ENCODE measurements around the gene ACSF3.

Gene ACSF3

DNA sequence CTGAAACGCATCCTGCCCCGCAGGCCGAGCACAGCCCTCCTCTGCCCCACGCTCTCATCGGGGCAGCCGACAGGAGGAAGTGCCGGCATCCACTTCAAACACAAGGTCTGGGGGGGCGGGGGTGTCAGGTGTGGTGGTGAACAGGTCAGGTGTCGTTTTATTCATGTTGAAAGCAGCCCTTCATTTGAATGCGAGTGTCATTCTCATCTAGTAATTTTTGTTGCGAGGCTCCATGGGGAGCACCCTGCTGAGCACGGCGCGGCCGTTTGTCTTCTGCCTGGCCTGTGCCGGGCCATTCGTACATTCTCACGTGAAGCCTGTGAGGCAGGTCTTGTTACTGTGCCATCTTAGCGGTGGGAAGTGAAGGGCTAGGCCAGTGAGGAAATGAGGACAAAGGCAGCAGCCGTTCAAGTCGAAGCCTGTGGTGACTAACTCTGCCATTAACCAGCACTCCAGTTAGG lies 1.9 kb downstream of the ACSF3 start:
- DNase-seq, result no peak
- ATAC-seq, result no peak

DNA sequence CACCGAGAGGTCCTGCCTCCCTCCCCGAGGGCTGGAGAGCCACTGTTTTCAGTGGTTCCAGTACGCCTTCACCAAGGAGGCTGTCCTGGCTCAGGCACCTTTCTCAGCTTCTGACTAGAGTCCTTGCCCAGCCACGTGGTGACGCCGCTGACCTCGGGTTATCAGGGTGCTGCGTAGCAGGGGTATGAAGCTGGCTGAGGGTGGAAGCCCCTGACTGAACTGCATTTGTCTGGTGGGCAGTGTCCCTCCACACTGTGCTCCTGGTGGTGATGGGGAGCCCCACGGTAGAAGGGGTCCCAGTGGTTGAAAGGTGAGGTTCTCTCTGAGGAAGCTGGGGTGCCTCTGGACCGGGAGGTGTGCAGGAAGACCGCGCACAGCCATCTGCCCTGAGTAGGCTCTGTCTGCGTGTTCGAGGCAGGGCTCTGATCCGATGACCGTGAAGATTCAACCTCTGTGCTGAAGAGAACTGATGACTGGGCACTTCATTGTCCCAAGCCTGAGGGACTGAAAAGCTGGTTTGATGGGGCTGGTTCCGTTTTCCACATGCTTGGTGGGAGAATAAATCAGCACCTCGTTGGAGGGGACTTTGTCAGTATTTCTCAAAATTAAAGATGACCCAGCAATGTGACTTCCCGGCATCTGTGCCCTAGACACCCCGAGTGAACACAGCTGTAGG lies 2.5 kb downstream of the ACSF3 start:
- ATAC-seq (no peak), DNase-seq (no peak)

DNA sequence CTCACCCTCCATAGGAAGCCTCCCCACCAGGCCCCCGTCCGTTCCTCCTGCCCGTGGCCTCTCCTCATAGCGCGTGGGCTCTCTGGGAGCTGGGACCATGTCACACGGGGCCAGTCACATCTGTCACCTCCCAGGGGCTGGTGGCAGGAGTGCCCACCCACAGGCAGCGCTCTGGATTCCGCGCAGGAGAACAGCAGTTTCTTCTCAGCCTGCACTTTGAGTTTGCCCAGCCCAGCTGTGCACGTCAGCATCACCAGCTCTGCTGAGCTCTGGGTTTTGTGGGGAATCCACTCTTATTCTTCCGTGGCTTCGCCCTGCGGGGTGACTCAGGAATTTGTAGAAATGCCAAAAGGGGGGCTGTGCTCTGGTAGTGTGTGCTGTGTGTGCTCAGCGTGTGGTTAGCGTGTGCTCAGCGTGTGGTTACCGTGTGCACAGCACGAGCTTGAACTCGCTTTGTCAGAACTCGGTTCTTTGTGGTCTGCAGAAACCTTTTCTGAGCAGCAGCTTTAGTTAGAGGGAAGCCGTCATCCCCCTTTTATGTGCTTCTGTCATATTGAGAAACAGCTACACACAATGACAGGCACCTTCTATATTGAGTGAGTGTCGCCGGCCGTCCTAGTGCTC lies 3.2 kb downstream of the ACSF3 start:
- ATAC-seq, result peak; percentile 87
- peak; percentile 57 for DNase-seq

DNA sequence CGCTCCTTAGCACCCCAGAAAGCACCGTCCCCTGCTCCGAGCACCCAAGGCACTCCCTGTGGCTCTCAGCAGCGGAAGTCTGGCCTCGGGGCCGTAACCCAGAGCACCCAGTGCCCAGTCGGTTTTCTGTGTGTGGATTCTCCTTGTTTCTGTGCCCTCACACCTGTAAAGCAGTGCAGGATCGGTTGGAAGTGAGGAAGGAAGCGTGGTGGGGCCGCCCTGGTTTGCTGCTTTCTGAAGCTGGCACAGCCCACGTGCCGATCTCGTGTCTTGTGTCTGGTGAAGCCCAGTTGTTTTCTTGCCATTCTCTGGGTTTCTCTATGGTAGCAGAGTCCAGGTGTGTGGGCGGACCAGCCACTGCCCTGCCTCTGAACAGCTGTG lies 3.7 kb downstream of the ACSF3 start:
- DNase-seq (no peak), ATAC-seq (no peak)

DNA sequence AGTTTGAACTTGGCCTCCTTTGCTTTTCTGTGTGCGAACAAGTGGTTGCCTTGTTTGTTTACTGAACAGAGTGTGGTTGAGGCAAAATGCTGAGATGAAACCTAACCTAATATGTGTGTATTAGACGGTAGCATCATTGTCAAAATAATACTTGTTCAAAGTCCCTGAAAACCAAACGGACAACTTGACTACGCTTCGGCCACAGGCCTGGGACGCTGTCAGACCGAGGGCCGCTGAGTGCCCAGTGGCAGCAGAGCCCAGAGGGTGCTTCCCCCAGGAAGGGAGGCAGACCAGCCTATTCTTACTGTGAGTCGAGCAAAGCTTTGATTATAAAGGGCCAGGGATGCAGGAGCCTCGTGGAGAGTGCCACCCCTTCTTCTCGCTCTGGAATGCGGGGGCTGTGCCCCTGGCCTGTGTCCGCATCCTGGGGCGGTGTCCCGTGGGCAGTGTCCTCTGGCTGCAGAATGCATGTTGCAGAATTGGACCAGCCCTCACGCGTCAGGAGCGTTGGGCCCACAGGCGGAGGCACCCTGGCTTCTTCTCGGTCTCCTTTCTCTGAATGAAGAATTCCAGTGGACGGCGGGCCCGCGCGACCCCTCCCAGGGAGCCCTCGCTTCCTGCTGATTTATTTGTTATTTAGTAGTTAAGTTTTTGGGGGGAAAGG lies 5.2 kb downstream of the ACSF3 start:
- ATAC-seq (no peak), DNase-seq (no peak)

DNA sequence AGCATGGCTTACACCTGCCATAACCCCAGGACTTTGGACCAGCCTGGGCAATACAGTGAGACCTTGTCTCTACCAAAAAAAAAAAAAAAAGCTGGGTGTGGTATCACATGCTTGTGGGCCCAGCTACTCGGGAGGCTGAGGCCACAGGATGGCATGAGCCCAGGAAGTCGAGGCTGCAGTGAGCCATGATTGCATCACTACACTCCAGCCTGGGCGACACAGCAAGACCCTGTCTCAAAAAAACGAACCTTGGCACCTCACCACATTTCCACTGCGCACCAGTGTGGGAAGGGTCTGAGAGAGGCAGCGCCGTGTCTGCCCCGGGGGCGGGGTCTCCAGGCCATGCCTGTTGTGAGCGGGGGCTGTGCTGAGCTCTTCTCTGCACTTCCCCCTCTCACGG lies 6.3 kb downstream of the ACSF3 start:
- DNase-seq, result peak; percentile 48
- ATAC-seq, result no peak

DNA sequence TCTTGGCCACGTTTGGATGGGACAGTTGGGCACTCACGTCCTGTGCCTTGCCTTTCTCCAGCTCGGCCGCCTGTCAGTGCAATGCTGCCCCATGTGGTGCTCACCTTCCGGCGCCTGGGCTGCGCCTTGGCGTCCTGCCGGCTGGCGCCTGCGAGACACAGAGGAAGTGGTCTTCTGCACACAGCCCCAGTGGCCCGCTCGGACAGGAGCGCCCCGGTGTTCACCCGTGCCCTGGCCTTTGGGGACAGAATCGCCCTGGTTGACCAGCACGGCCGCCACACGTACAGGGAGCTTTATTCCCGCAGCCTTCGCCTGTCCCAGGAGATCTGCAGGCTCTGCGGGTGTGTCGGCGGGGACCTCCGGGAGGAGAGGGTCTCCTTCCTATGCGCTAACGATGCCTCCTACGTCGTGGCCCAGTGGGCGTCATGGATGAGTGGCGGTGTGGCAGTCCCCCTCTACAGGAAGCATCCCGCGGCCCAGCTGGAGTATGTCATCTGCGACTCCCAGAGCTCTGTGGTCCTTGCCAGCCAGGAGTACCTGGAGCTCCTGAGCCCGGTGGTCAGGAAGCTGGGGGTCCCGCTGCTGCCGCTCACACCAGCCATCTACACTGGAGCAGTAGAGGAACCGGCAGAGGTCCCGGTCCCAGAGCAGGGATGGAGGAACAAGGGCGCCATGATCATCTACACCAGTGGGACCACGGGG lies 7.1 kb downstream of the ACSF3 start:
- no peak for DNase-seq

DNA sequence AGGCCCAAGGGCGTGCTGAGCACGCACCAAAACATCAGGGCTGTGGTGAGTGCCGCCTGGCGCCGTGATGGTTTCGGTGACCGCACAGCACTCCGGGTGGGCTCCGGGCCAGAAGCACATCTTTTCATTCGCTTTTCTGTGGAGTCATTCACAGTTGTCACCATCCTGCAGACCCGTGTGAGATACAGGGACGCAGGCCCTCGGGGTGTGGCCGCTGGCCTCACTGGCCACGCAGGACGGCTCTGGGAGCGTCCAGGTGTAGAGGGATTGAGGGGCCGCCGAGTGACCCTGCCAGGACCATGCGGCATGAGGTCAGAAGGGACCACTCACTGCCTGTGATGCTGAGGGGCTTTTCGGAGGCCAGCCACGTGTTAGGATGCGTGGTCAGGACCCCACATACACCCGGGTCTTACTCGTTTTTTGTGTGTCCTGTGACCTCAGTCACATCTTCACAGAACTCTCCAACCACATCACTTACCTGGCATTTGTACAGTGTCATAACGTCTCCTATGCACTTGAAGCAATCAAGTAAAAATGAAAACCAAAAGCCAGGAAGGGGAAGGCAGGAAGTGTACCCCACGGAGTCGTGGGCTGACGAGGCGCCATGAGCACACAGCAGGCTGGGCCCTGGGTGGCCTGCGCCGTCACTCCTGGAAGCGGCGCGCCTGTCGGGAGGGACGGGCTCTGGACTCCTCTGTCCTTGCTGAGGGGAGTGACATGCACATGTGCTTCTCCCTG lies 7.8 kb downstream of the ACSF3 start:
- no peak for DNase-seq
- ATAC-seq, result no peak

More for the DNA sequence above, 7.1 kb downstream of the ACSF3 start:
- ATAC-seq, result no peak

DNA sequence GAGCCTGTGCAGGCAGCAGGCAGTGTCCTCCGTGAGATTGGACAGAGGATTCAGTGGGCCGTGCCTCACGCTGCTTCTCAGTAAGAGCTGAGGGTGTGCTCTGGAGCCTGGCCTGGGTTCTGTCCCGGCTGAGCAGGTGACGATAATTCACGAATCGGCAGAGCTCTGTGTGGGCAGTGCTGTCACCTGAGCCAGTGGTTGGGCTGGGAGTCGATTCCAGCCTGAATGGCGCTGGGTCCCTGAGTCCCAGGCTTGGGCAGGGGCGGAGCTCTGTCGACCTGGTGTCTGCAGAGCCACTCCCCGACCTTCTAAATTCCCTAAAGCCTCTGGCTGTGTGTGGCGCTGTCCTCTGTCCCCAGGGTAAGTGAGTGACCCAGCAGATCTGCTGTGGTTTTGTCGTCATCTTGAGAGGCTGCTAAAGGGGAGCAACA lies 8.4 kb downstream of the ACSF3 start:
- DNase-seq, result no peak
- ATAC-seq, result no peak

DNA sequence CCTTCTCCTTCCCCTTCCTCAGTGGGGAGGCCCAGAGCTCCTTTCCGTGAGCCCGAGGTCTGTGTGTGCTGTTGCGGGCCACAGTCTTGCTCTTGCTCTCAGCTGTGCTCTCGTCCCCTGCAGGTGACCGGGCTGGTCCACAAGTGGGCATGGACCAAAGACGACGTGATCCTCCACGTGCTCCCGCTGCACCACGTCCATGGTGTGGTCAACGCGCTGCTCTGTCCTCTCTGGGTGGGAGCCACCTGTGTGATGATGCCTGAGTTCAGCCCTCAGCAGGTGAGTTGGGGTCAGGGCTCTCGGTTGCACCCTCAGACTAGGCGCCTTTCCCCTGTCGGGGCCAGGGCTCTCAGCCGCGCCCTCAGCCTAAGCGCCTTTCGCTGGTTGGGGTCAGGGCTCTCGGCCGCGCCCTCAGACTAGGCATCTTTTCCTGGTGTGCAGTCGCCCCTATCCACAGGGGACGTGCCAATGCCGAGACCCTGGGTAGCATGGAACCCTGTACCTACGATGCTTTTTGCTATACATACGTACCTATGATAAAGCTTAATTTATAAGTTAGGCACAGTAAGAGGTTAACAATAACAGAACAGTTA lies 8.9 kb downstream of the ACSF3 start:
- ATAC-seq (no peak), DNase-seq (no peak)

DNA sequence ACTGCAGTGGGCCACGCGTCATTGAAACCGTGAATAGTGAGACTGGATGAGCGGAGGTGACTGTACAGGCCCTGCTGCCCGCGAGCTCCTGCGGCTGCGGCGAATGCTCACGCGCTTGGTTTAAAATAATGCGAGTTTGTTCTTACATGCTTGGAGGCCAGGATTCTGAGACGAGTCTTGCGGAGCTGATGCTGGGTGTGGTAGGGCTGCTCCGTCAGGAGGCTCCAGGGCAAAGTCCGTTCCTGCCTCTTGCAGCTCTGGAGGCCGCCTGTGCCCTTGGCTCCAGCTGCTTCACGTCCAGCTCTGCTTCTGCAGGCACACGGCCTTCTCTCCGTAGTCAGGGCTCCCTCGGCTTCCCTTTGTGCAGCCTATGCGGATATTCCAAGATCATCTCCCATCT lies 9.5 kb downstream of the ACSF3 start:
- DNase-seq (no peak), ATAC-seq (no peak)

DNA sequence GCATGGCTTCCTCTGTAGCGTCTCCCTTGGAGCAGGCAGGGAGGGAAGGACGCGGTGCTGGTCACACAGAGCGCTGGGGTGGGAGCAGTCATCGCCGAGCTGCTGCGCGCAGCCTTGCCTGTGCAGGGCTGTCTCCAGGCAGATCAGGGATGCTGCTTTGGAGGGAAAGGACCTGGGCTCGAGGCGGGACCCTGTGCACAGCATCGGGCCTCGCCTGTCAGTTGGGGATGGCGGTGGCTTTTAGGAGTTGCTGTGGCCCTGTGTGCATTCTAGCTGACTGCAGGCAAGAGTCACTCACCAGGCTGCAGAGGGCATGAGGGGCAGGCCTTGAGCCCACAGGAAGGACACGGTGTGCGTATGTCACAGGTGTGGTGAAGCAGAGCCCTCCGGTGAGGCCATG lies 10.1 kb downstream of the ACSF3 start:
- ATAC-seq, result no peak
- no peak for DNase-seq

DNA sequence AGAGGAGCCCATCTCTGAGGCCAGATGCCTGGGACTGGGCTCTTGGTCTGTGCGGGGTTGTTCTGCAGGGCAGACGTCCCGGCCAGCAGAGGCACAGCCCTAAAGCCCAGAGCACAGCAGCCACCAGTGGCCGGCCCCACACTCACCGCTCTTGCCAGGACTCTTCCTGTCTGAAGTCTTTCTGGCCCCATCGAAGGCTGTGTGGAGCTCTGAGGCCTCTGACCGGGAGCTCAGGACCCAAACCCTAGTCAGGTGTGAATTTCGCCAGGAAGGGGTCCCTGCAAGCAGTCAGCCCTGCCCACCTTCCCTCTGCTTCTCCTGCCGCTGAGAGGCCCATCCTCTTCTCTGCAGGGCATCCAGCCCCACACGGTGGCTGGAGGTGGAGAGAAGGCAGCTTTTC lies 10.7 kb downstream of the ACSF3 start:
- DNase-seq (no peak), ATAC-seq (no peak)

DNA sequence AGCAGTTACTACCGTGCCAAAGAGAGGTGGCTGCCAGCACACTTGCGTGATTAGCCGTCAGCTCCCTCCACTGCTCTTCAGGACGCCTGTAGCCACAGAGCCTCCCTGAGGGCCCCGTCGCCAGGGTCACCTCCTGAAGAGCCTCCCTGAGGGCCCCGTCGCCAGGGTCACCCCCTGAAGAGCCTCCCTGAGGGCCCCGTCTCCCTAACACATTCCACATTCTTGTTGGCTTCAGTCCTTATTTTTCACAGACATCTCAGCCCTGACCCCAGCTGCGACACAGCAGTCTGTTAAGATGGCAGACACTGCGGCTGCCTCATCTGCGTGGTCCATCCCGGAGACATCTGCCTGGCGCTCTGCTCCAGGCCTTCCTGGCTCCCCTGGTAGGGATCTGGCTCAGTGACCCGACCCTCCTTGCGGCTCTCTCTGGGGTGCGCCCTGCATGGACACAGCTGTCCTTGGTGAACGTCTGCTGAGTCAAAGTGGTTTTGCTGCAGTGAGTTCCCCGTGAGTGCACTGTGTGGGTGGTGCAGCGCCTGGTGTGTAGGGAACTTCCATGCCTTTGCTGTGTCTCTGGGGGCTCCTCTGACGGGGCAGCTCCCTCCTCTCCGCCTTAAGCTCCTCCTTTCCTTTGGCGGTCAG lies 11.4 kb downstream of the ACSF3 start:
- ATAC-seq (peak; percentile 15), DNase-seq (no peak)

DNA sequence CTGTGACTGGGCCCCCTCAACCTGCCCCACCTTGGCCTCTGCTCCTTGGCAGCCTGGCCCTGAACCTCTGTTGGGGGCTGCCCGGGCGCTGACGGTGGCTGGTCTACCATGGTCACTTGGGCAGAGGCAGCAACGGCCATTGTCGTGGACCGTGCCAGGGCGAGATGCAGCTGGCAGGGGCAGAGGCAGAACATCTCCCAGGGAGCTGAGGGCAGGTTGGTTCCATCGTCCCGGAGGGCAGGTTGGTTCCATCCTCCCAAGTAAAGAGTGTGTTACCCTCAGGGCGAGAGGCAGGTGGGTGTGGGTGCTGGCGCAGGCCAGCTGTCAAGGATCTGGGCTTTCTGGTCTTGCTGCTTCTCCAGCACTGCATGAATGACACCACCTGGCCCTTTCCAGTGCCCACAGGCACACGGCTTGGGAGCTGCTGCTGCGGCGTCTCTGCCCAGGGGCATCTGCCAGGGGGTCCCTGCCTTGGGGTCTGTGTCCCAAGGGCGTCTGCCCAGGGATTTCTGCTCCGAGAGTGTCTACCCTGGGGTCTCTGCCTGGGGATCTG lies 12.0 kb downstream of the ACSF3 start:
- DNase-seq, result no peak
- no peak for ATAC-seq

DNA sequence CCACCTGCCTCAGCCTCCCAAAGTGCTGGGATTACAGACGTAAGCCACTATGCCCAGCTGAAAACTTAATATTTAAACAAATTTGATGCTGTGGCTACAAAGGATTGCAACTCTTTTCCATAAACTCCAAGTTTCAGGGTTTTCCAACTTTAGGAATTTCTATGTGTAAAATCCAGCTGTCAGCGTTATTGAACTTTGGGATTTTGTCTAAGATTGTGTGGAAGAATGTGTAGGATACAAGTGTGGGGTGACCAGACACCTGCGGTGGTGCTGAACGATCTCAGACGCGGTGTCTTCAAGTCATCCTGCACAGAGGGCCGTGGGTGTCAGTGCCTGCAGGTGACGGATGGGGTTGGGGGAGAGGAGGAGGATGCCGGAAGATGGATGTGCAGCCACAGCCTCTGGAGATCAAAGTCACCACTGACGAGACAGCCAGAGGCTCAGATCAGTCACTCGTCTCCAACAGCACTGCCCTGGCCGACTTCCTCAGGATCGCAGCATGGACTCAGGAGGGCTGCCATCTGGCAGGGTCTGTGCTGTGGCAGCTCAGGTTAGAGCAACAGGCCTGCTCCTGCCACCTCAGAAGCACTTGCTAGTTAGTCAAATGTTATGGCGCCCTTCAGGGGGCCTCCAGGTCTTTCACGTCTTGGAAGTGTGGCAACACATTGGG lies 13.0 kb downstream of the ACSF3 start:
- DNase-seq (peak; percentile 2), ATAC-seq (no peak)

DNA sequence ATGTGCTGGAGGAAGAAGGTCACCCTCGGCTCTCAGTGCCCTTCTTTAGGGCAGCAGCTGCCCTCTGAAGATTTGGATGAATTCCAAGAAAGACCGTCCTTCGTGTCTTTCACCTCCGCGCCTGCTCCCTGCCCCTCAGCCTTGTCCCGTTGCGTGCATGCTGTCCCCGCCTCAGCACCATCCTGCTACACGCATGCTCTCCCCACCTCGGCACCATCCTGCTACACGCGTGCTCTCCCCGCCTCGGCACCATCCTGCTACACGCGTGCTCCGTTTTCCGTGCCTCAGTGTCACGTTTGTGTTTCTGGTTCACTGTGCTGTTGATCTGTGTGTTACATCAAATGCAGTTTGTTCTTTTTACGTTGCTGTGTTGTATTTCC lies 13.5 kb downstream of the ACSF3 start:
- DNase-seq, result peak; percentile 1
- ATAC-seq, result no peak

DNA sequence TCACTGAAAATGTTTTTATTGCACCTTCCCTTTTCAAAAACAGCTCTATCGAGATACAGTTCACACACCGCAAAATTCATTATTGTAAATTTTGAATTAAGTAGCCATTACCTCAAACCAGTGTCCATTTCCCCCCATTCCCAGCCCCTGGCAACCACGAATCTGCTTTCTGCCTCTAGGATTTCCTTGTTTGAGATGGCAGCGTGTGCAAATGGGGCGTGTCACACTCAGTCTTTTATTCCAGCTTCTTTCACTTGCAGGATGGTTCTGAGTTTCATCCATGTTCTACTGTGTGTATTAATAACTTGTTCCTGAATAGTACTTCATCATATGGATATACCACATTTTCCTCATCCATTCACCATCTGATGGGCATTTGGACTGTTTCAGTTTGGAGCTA lies 14.8 kb downstream of the ACSF3 start:
- no peak for ATAC-seq
- no peak for DNase-seq

DNA sequence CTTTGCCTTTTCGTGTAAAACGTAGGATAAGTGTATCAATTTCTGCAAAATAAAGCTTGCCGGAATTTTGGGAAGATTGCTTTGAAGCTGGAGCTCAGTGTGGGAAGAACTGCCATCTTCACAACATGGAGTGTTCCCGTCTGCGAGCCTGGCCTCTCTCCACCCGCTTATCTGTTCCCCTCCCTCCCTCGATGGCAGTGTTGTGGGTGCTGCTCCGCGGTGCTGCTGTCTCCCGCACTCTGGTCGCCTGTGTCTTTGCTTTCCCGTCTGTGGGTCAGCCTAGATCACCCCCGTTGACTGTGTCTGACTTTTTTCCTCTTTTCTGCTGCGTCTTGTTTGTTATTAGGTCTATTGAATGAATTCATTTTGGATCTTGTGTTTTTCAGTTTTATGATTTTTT lies 17.0 kb downstream of the ACSF3 start:
- no peak for DNase-seq
- ATAC-seq, result no peak

DNA sequence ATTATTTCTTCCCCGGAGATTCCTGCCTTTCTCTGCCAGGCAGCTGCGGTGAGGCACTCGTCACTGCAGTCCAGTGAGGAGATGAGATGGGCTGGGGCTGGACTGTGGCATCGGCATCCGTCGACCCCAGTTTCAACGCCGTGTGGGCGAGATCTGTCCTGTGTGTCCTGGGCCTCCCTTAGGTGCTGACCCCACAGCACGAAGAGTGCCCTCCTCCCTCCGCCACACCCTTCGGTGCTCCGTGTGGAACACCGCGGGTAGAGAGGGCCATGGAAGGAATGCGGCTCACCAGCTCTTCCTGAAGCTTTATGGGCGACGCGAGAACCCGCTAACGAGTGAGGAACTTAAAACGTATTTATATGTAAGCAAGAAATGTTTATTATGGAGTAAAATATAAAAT lies 17.6 kb downstream of the ACSF3 start:
- ATAC-seq (no peak), DNase-seq (no peak)

Measured in stimulated activated naive CD8-positive, alpha-beta T cell treated with anti-CD3 and anti-CD28 coated beads, Interleukin-15, Interleukin-2, amounts not matched to agents 100 U/mL and 50 U/mL, for 24 hours (primary cell).